Gastroesophageal sphincter (tissue), 4 donors: ENCODE results near the gene CD200R1L. TPM values are rescaled to one million over a fixed set of nuclear protein-coding genes. Genes with fewer than 3 reads are reported as not detected.

Experiments
- ATAC-seq: fragments of 150-250 bp; one replicate; pipeline ENCODE4 v1.9.1; 2016; ENCODE audit warnings: mild to moderate bottlenecking, moderate library complexity
- H3K27ac ChIP-seq, 4 donors: fragments of 200-600 bp; sonication (generic) in 3 of 4; 1 replicate in 3 of 4; 2 replicates in 1 of 4; pipeline ENCODE4 v1.5.1; 2016 to 2019
- H3K27me3 ChIP-seq: fragments of 200-600 bp; sonication (generic); one replicate; pipeline ENCODE4 v1.5.1; 2019
- H3K36me3 ChIP-seq, 2 donors: fragments of 200-600 bp; sonication (generic); one replicate each; pipeline ENCODE4 v1.5.1; 2019; ENCODE audit warnings: control low read depth in 1 of 2
- H3K4me1 ChIP-seq, 3 donors: fragments of 200-600 bp; sonication (generic); 1 replicate in 2 of 3; 2 replicates in 1 of 3; pipeline ENCODE4 v1.5.1; 2016 to 2019; ENCODE audit warnings: control low read depth in 2 of 3
- H3K4me3 ChIP-seq, 2 donors: fragments of 200-600 bp; sonication (generic); one replicate each; pipeline ENCODE4 v1.5.1; 2019; ENCODE audit warnings: mild to moderate bottlenecking in 1 of 2, moderate library complexity in 1 of 2
- H3K9me3 ChIP-seq, 3 donors: fragments of 200-600 bp; sonication (generic); one replicate each; pipeline ENCODE4 v1.5.1; 2017 to 2019; ENCODE audit warnings: control low read depth in 2 of 3
- EP300 ChIP-seq: sonication (generic); formaldehyde crosslinking; IDR thresholded peaks from one replicate; pipeline ENCODE4 v1.6.1; 2017; ENCODE audit warnings: antibody characterized with exemption, mild to moderate bottlenecking
- POLR2A ChIP-seq, 2 donors: fragments of 450-650 bp; IDR thresholded peaks; one replicate each; pipeline ENCODE4 v1.6.1; 2017; ENCODE audit warnings: antibody characterized with exemption in 2 of 2, mild to moderate bottlenecking in 2 of 2, moderate library complexity in 1 of 2
- POLR2AphosphoS5 ChIP-seq: sonication (generic); formaldehyde crosslinking; IDR thresholded peaks from one replicate; pipeline ENCODE4 v1.6.1; 2017; ENCODE audit warnings: antibody characterized with exemption
- WGBS, 2 donors: methylation state at CpG; one replicate each; pipeline ENCODE4 v1.1.5; 2018; ENCODE audit warnings: low coverage in 1 of 2; 5-methylcytosine and 5-hydroxymethylcytosine counted together
- total RNA-seq, 4 donors: library from RNA; depleted of rRNA; stranded (reverse); fragments of >200 nt; gene quantifications; one replicate each; pipeline ENCODE4 v1.1.0, GENCODE V29; 2016
- TF ChIP-seq, protein P1 (sequence below), 4 experiments: fragments of 200-600 bp in 2 of 4; fragments of 450-650 bp in 2 of 4; sonication (generic) in 1 of 4; IDR thresholded peaks; one replicate each; pipeline ENCODE4 v1.5.1; 2017 to 2019; ENCODE audit warnings: antibody characterized with exemption in 4 of 4, mild to moderate bottlenecking in 2 of 4, moderate library complexity in 2 of 4

CD200R1L gene
- total RNA-seq, 4 donors from 2014 or later = not detected

DNA sequence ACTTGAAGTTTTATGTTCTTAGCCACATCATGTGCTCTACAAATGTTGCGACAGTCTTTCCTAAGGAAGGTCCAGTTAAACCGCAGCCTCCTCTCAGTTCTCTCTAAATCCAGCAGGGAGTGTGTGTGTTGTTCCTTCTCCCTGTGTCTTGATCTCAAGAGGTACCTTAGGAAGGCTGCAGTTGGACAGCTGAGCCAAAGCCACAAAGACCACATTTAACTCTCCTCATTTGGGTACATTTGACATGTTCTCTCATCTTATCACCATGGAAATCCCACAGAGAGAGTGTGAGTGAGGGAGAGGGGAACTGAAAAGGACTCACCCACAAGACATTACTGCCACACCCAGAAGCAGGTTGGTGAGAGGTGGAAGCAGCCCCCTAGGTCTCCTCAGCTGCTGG lies 79.5 kb downstream of the CD200R1L start:
- TF ChIP-seq, protein P1, sequence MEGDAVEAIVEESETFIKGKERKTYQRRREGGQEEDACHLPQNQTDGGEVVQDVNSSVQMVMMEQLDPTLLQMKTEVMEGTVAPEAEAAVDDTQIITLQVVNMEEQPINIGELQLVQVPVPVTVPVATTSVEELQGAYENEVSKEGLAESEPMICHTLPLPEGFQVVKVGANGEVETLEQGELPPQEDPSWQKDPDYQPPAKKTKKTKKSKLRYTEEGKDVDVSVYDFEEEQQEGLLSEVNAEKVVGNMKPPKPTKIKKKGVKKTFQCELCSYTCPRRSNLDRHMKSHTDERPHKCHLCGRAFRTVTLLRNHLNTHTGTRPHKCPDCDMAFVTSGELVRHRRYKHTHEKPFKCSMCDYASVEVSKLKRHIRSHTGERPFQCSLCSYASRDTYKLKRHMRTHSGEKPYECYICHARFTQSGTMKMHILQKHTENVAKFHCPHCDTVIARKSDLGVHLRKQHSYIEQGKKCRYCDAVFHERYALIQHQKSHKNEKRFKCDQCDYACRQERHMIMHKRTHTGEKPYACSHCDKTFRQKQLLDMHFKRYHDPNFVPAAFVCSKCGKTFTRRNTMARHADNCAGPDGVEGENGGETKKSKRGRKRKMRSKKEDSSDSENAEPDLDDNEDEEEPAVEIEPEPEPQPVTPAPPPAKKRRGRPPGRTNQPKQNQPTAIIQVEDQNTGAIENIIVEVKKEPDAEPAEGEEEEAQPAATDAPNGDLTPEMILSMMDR (IDR thresholded peaks at IDR 0.05) = no peak
- TF ChIP-seq POLR2AphosphoS5 = no peak
- TF ChIP-seq POLR2A (IDR thresholded peaks at IDR 0.05) = no peak
- no peak for TF ChIP-seq EP300
- H3K4me3 ChIP-seq = no peak overlapping the region
- peak; percentile 50 for ATAC-seq
- WGBS, 2 donors = 85 to 95% methylated on average over 2 of the region's 2 CpGs
- no peaks in the 10 kb centered on the region for H3K27me3 ChIP-seq
- H3K9me3 ChIP-seq = no peaks in the 10 kb centered on the region
- H3K4me1 ChIP-seq = peaks cover 0 to 2% (median 0%) of the 10 kb centered on the region in 3 donors
- no peak overlapping the region for H3K27ac ChIP-seq
- no peaks in the 10 kb centered on the region for H3K36me3 ChIP-seq

Other genes with a start within 250 kb of the CD200R1L start
- gene CCDC80, start 205.7 kb downstream of the CD200R1L start, total RNA-seq = 100 to 1,000 TPM in 2 of 4 donors, 10 to 100 TPM in 2; 30.8 to 208 (median 138) TPM
- gene CD200R1, start 128.2 kb upstream of the CD200R1L start, total RNA-seq = 1 to 10 TPM in 3 of 4 donors, under 1 TPM in 1; 0.78 to 4.9 (median 1.8) TPM
- 10 to 100 TPM in 3 of 4 donors, 1 to 10 TPM in 1; 7.8 to 26.0 (median 21.4) TPM for gene GTPBP8, start 144.1 kb upstream of the CD200R1L start, total RNA-seq